ENCODE results near the gene CTNNBIP1. TPM values are rescaled to one million over a fixed set of nuclear protein-coding genes. Genes with fewer than 3 reads are reported as not detected.

The CTNNBIP1 gene
- total and polyA plus RNA-seq, 2 experiments from 2014 or later = 80.1 to 122 TPM

DNA sequence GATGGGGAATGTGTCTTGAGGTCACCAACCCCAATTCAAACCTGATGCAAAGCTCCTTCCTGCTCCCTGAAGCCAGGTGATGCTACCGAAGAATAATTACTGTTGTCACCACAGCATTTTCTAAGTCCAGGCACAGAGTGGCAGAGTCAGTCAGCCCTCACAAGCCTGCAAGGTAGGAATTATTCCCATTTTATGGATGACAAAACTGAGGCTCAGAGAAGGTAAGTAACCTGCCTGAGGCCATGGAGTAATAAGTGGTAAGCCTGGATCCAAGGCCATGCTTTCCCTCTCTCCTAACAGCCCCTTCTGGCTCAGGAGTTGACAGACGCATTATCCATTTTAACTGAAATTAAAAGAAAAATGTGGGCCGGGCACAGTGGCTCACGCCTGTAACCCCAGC lies 23.0 kb downstream of the CTNNBIP1 start:
- Histone ChIP-seq H3K4me1 (ENCODE audit: low read depth) (peaks cover 28% of the 10 kb centered on the region), H3K27me3 (no peaks in the 10 kb centered on the region), H3K4me3 (no peak overlapping the region), H3K27ac (peak overlapping the region; percentile 71), H3K9me3 (ENCODE audit: low read depth) (no peaks in the 10 kb centered on the region), H3K36me3 (peaks cover 3% of the 10 kb centered on the region)
- TF ChIP-seq, protein P1, sequence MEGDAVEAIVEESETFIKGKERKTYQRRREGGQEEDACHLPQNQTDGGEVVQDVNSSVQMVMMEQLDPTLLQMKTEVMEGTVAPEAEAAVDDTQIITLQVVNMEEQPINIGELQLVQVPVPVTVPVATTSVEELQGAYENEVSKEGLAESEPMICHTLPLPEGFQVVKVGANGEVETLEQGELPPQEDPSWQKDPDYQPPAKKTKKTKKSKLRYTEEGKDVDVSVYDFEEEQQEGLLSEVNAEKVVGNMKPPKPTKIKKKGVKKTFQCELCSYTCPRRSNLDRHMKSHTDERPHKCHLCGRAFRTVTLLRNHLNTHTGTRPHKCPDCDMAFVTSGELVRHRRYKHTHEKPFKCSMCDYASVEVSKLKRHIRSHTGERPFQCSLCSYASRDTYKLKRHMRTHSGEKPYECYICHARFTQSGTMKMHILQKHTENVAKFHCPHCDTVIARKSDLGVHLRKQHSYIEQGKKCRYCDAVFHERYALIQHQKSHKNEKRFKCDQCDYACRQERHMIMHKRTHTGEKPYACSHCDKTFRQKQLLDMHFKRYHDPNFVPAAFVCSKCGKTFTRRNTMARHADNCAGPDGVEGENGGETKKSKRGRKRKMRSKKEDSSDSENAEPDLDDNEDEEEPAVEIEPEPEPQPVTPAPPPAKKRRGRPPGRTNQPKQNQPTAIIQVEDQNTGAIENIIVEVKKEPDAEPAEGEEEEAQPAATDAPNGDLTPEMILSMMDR (IDR thresholded peaks at IDR 0.05; ENCODE audit: low read depth, low read length) = no peak
- DNase-seq (ENCODE audit: low read depth in 1 of 2, low spot score in 1 of 2) = no peak

GRCh38 chr1:9886092-9886742 lies 23.9 kb downstream of the CTNNBIP1 start:
- H3K4me1 ChIP-seq (ENCODE audit: low read depth) = peaks cover 28% of the 10 kb centered on the region
- TF ChIP-seq, protein P1 (IDR thresholded peaks at IDR 0.05; ENCODE audit: low read depth, low read length) = no peak
- peak in 1 of 2 donors; percentile 81 for DNase-seq (ENCODE audit: low read depth in 1 of 2, low spot score in 1 of 2)
- H3K36me3 ChIP-seq = peaks cover 3% of the 10 kb centered on the region
- H3K27ac ChIP-seq = peak overlapping the region; percentile 71
- no peaks in the 10 kb centered on the region for H3K9me3 ChIP-seq (ENCODE audit: low read depth)
- no peak overlapping the region for H3K4me3 ChIP-seq
- no peaks in the 10 kb centered on the region for H3K27me3 ChIP-seq

DNA sequence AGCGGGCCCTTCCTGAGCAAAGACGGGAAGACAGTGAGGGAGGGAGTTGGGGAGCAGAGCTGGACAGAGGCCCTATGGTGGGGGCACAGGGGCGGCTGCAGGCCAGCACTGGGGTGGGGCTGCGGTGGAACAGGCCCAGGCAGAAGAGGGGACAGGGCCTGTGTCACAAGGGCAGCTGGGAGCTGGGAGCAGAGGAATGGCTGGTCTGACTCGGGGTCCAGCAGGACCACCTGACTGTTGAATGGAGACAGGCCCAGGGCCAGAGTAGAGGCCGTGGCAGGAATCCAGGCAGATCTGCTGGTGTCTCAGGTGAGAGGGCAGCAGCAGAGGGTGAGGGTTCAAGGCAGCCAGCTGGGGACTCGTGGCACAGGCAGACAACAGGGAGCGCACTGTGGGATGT lies 25.3 kb downstream of the CTNNBIP1 start:
- Histone ChIP-seq H3K36me3 (peaks cover 1% of the 10 kb centered on the region), H3K4me1 (ENCODE audit: low read depth) (peaks cover 18% of the 10 kb centered on the region), H3K9me3 (ENCODE audit: low read depth) (no peaks in the 10 kb centered on the region), H3K27ac (peak overlapping the region; percentile 66), H3K4me3 (no peak overlapping the region), H3K27me3 (no peaks in the 10 kb centered on the region)
- TF ChIP-seq, protein P1 (IDR thresholded peaks at IDR 0.05; ENCODE audit: low read depth, low read length) = no peak
- DNase-seq (ENCODE audit: low read depth in 1 of 2, low spot score in 1 of 2) = no peak

DNA sequence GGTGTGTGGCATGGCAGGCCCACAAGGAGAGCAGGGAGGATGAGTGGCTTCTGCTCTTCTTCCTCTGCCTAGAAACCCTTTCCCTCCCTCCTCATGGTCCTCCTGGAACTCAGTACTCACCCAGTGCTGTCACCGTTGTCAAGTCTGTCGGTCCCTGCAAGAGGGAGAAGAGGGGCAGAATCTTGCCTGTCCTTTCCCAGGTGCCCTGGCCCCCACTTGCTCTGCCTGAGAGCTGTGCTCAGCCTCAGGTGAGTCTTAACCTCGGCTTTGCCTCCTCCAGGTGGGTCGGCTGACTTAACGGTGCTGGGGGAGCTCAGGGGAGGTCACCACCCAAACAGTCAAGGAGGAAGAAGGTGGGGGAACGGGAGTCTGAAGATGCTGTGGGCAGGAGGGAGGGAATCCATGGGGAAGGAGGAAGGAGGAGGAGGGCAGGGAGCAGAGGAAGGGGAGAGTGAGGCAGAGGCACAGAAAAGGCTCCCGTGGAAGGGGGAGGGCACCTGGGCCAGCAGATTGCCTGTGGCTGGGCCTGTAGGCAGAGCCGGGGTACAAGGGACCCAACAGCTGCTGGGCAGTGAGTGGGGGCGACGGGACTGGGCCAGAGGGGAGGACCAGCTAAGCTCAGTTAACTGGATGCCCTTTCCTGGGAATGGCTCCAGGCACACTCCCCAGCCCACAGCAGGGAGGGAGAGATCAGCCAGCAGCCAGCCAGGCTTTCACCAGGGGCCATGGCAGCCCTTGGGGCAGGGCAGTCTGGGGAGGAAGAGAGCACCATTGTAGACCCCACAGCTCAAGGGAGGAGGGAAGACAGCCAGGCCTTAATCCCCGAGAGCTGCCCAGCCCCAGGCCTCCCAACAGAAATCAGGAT lies 26.3 kb downstream of the CTNNBIP1 start:
- Histone ChIP-seq H3K4me3 (no peak overlapping the region), H3K9me3 (ENCODE audit: low read depth) (no peaks in the 10 kb centered on the region), H3K27ac (peak overlapping the region; percentile 66), H3K4me1 (ENCODE audit: low read depth) (peaks cover 16% of the 10 kb centered on the region), H3K27me3 (no peaks in the 10 kb centered on the region), H3K36me3 (no peaks in the 10 kb centered on the region)
- TF ChIP-seq, protein P1 (IDR thresholded peaks at IDR 0.05; ENCODE audit: low read depth, low read length) = no peak
- no peak for DNase-seq (ENCODE audit: low read depth in 1 of 2, low spot score in 1 of 2)

DNA sequence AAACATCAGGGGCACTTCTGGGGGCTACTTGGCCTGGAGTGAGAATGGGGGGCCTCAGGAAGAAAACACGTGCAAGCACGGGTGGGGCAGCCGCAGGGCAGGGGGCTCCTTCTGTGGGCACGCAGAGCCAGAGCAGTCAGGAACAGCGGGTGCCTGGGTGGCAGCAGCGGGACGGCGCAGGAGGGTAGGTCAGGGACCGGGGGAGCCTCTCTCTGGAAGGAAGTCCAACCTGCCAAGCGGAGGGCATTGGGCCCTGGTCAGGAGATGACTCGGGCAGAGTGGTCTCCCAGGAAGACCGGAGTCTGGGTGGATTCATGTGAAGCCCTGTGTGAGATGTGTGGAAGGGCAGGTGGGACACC lies 27.1 kb downstream of the CTNNBIP1 start:
- Histone ChIP-seq H3K27me3 (no peaks in the 10 kb centered on the region), H3K4me1 (ENCODE audit: low read depth) (peaks cover 16% of the 10 kb centered on the region), H3K9me3 (ENCODE audit: low read depth) (no peaks in the 10 kb centered on the region), H3K36me3 (no peaks in the 10 kb centered on the region), H3K4me3 (no peak overlapping the region), H3K27ac (no peak overlapping the region)
- no peak for DNase-seq (ENCODE audit: low read depth in 1 of 2, low spot score in 1 of 2)
- TF ChIP-seq, protein P1 (IDR thresholded peaks at IDR 0.05; ENCODE audit: low read depth, low read length) = no peak

Measured in cardiac muscle cell (in vitro differentiated cells and primary cell).